ENCODE data around the gene GSTM2.
A peak's percentile ranks its signal among the peaks of the same experiment; 100 is the strongest.

The GSTM2 gene

DNA sequence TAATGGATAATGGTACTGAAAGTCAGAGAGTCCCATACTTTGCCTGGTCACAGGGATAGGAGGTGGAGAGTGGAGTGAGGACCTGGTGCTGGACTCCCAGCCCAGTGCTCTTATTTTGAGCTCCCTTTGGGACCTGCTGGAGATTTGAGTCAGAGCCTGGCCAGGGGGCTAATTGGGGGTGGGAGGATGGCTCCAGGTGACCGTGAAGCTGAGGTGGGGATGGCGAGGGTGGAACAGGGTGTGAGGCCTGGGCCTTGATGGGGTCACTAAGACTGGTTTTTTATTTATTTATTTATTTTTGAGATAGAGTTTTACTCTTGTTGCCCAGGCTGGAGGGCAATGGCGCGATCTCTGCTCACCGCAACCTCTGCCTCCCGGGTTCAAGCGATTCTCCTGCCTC lies 30.4 kb upstream of the GSTM2 start:
- TF ChIP-seq, protein P1, sequence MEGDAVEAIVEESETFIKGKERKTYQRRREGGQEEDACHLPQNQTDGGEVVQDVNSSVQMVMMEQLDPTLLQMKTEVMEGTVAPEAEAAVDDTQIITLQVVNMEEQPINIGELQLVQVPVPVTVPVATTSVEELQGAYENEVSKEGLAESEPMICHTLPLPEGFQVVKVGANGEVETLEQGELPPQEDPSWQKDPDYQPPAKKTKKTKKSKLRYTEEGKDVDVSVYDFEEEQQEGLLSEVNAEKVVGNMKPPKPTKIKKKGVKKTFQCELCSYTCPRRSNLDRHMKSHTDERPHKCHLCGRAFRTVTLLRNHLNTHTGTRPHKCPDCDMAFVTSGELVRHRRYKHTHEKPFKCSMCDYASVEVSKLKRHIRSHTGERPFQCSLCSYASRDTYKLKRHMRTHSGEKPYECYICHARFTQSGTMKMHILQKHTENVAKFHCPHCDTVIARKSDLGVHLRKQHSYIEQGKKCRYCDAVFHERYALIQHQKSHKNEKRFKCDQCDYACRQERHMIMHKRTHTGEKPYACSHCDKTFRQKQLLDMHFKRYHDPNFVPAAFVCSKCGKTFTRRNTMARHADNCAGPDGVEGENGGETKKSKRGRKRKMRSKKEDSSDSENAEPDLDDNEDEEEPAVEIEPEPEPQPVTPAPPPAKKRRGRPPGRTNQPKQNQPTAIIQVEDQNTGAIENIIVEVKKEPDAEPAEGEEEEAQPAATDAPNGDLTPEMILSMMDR (IDR thresholded peaks at IDR 0.05): no peak
- no peak for TF ChIP-seq ZFX (IDR thresholded peaks at IDR 0.05; ENCODE audit: borderline replicate concordance)
- H3K27ac ChIP-seq: no peak overlapping the region

DNA sequence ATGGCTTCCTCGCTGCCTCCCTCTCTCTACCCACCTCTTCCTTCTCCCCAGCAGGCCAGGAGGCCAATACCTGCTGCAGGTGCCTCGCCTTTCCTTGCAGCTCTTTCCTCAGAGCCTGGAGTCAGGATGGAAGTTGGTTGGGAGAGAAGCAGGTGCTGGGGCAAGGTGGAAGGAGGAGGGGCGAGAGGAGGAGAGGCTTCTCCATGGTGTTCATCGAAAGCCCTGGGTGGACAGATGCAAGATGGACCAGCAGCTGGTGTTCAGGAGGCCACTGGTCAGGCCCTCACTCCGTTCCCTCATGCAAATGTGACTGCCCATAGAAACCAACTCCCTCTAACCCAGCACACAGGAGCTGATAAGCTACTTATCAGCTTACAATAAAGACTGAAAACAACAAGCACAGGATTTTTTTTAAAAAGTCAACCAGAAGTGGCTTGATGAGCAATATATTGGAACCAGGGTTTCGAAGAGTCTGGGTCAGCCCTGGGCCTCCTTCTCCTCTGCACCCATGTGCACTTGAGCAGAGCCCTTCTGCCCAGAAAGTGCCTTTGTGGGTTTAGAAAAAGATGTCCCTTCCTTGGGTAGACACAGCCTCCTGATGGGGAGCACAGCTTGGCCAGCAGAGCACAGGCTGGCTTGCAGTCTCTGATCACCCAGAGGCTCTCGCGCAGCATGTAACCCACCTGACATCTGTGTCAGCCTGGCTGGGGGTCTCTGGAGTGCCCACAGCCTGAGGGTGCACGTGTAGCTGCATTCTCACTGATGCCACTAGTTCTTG lies 28.6 kb upstream of the GSTM2 start:
- H3K27ac ChIP-seq: no peak overlapping the region
- TF ChIP-seq, protein P1 (IDR thresholded peaks at IDR 0.05): no peak
- no peak for TF ChIP-seq ZFX (IDR thresholded peaks at IDR 0.05; ENCODE audit: borderline replicate concordance)

DNA sequence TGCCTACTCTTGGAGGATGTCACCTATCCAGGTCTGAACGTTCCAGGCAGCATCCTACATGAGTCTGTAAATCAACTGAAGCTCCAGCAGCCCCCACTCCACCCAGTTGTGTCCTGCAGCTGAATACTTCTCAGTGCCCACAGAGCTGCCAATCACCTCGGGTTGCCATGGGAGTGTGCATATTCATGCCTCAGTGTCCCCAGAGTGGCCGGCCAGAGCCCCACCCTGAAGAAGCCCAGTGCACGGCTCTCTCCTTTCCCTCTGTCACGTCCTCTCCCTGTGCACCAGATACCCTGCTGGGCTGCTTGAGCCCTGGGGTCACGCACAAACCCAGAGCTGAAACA lies 28.0 kb upstream of the GSTM2 start:
- TF ChIP-seq, protein P1 (IDR thresholded peaks at IDR 0.05): no peak
- TF ChIP-seq ZFX (IDR thresholded peaks at IDR 0.05; ENCODE audit: borderline replicate concordance): no peak
- no peak overlapping the region for H3K27ac ChIP-seq

DNA sequence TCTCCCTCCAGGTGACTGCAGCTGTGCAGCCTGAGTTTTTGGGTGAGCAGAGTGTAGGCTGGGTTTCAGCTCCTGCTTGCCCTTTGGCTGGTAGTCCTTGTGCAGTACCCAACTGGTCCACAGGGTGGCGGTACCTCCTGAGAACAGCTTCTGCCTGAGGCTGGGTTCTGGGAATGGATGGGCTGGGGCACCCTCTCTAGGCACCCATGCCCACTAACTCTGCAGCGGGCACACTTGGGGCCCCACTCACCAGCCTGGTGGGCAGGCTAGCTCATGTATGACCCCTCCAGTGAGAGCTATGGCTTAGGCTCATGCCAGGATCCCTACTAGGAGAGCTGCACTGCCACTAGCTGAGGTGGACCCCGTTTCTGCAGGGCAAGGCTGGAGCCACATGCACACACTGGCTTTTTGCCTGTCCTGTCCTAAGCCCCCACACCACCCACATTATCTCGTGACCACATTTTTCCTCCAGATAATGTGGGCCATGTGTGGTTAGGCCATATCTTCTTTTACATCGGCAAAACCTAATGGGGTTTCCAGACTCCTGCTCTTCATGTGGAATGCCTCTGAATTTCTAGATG lies 27.5 kb upstream of the GSTM2 start:
- no peak overlapping the region for H3K27ac ChIP-seq
- TF ChIP-seq, protein P1 (IDR thresholded peaks at IDR 0.05): peak; percentile 92
- TF ChIP-seq ZFX (IDR thresholded peaks at IDR 0.05; ENCODE audit: borderline replicate concordance): no peak

DNA sequence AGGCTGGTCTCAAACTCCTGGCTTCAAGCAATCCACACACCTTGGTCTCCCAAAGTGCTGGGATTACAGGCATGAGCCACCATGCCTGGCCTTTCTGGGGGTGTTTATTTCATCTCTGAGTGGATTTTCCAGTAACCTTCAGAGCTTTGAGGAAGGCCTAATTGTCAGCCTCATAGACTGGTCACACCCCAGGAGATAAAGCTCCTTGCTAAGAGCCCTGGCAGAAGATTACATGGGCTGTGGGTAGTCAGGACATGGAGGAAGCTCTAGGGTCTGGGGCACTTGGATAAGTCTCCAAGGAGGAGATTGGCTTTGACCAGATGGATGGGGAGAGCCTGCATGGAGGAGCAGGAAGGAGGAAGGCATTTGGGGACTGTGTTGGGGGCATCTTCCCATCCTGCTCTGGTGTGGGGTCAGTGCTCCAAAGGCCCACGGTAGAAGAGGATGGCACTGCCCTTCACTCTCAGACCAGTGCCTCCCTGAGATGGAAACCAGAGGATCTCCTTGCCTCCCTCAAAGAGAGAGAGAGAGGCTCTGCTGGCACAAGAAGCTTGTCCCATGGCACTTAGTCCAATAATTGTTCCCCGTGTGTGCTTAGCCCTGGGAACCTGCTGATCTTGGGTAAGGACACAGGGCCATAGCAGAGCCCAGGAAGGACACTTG lies 26.6 kb upstream of the GSTM2 start:
- TF ChIP-seq ZFX (IDR thresholded peaks at IDR 0.05; ENCODE audit: borderline replicate concordance): no peak
- TF ChIP-seq, protein P1 (IDR thresholded peaks at IDR 0.05): no peak
- H3K27ac ChIP-seq: no peak overlapping the region

GRCh38 chr1:109641861-109642260 lies 26.0 kb upstream of the GSTM2 start:
- H3K27ac ChIP-seq: no peak overlapping the region
- no peak for TF ChIP-seq ZFX (IDR thresholded peaks at IDR 0.05; ENCODE audit: borderline replicate concordance)
- TF ChIP-seq, protein P1 (IDR thresholded peaks at IDR 0.05): no peak

GRCh38 chr1:109642626-109643025 lies 25.2 kb upstream of the GSTM2 start:
- no peak overlapping the region for H3K27ac ChIP-seq
- TF ChIP-seq ZFX (IDR thresholded peaks at IDR 0.05; ENCODE audit: borderline replicate concordance): no peak
- TF ChIP-seq, protein P1 (IDR thresholded peaks at IDR 0.05): no peak
